ENCODE measurements around the gene ITPRIP.

ITPRIP gene

GRCh38 chr10:104284846-104285245, 53.4 kb downstream of the ITPRIP start:
- Histone ChIP-seq H3K4me3 (ENCODE audit: low read length in 2 of 2) (no peak overlapping the region), H3K4me1 (ENCODE audit: control insufficient read depth in 2 of 2, insufficient read depth in 2 of 2, low read length in 2 of 2) (no peaks in the 10 kb centered on the region), H3K9me3 (ENCODE audit: control insufficient read depth in 2 of 2, low read length in 2 of 2) (no peaks in the 10 kb centered on the region)

DNA sequence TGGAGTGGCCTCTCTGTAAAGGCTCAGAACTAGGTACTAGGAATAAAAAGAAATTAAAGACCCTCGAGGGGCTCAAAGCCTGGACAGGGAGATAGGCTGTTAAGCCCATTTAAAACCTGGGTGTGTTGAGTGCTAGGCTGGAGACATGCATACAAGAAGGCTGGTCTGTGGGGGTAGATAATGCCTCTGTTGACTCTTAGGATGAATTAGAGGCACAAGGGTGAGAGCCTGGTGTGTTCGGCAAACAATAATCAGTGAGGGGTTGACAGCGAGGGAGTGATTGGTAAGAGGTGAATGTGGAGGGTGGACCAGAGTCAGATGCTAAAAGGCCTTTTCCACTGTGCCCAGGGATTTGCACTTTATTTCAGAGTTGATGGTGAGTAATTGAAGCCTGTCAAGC, 56.6 kb downstream of the ITPRIP start:
- H3K27ac ChIP-seq (ENCODE audit: low read depth in 2 of 2, low read length in 2 of 2): no peak overlapping the region
- no peaks in the 10 kb centered on the region for H3K27me3 ChIP-seq (ENCODE audit: control insufficient read depth in 2 of 2, insufficient read depth in 2 of 2, low read length in 2 of 2)
- no peak overlapping the region for H3K4me3 ChIP-seq (ENCODE audit: low read length in 2 of 2)
- H3K36me3 ChIP-seq (ENCODE audit: control insufficient read depth in 2 of 2, insufficient read depth in 2 of 2, low read length in 2 of 2): no peaks in the 10 kb centered on the region
- H3K9me3 ChIP-seq (ENCODE audit: control insufficient read depth in 2 of 2, low read length in 2 of 2): no peaks in the 10 kb centered on the region
- H3K4me1 ChIP-seq (ENCODE audit: control insufficient read depth in 2 of 2, insufficient read depth in 2 of 2, low read length in 2 of 2): no peaks in the 10 kb centered on the region
- no peak overlapping the region for H3K9ac ChIP-seq (ENCODE audit: low read depth in 1 of 2, low read length in 2 of 2)

More at GRCh38 chr10:104284846-104285245, 53.4 kb downstream of the ITPRIP start:
- Histone ChIP-seq H3K9ac (ENCODE audit: low read depth in 1 of 2, low read length in 2 of 2) (no peak overlapping the region), H3K36me3 (ENCODE audit: control insufficient read depth in 2 of 2, insufficient read depth in 2 of 2, low read length in 2 of 2) (no peaks in the 10 kb centered on the region), H3K27me3 (ENCODE audit: control insufficient read depth in 2 of 2, insufficient read depth in 2 of 2, low read length in 2 of 2) (no peaks in the 10 kb centered on the region), H3K27ac (ENCODE audit: low read depth in 2 of 2, low read length in 2 of 2) (no peak overlapping the region)

DNA sequence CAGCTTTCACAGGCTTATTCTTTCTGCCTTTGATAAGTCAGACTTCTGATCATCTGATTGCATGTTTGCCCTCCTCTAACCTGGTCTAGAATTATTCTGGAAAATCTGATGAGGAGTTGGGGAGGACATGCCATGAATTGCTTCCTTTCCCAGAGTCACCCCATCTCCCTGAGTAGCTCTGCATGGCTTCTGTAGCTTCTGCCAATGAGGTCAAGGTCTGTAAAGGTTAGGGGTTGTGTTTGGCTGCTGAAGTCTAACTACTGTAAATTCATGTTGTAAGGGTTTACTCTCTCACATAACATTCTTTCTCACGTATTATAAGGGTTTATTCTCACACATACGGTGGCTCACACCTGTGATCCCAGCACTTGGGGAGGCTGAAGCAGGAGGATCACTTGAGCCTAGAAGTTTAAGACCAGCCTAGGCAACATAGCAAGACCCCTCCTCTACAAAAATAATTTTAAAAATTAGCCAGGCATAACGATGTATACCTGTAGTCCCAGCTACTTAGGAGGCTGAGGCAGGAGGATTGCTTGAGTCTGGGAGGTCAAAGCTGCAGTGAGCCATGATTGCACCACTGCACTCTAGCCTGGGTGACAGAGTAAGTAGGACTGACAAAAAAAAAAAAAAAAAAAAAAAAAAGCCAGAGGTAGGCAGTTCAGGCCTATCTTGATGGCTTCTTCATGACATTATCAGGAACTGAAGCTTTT, 58.6 kb downstream of the ITPRIP start:
- no peak overlapping the region for H3K4me3 ChIP-seq (ENCODE audit: low read length in 2 of 2)
- H3K36me3 ChIP-seq (ENCODE audit: control insufficient read depth in 2 of 2, insufficient read depth in 2 of 2, low read length in 2 of 2): no peaks in the 10 kb centered on the region
- no peak overlapping the region for H3K9ac ChIP-seq (ENCODE audit: low read depth in 1 of 2, low read length in 2 of 2)
- H3K27ac ChIP-seq (ENCODE audit: low read depth in 2 of 2, low read length in 2 of 2): no peak overlapping the region
- H3K9me3 ChIP-seq (ENCODE audit: control insufficient read depth in 2 of 2, low read length in 2 of 2): no peaks in the 10 kb centered on the region
- peaks cover 0 to 6% of the 10 kb centered on the region in 2 donors for H3K4me1 ChIP-seq (ENCODE audit: control insufficient read depth in 2 of 2, insufficient read depth in 2 of 2, low read length in 2 of 2)
- no peaks in the 10 kb centered on the region for H3K27me3 ChIP-seq (ENCODE audit: control insufficient read depth in 2 of 2, insufficient read depth in 2 of 2, low read length in 2 of 2)

GRCh38 chr10:104277785-104278184, 60.5 kb downstream of the ITPRIP start:
- Histone ChIP-seq H3K27me3 (ENCODE audit: control insufficient read depth in 2 of 2, insufficient read depth in 2 of 2, low read length in 2 of 2) (no peaks in the 10 kb centered on the region), H3K36me3 (ENCODE audit: control insufficient read depth in 2 of 2, insufficient read depth in 2 of 2, low read length in 2 of 2) (no peaks in the 10 kb centered on the region), H3K9ac (ENCODE audit: low read depth in 1 of 2, low read length in 2 of 2) (no peak overlapping the region), H3K9me3 (ENCODE audit: control insufficient read depth in 2 of 2, low read length in 2 of 2) (no peaks in the 10 kb centered on the region), H3K4me3 (ENCODE audit: low read length in 2 of 2) (no peak overlapping the region), H3K4me1 (ENCODE audit: control insufficient read depth in 2 of 2, insufficient read depth in 2 of 2, low read length in 2 of 2) (peaks cover 0 to 6% of the 10 kb centered on the region in 2 donors), H3K27ac (ENCODE audit: low read depth in 2 of 2, low read length in 2 of 2) (no peak overlapping the region)

GRCh38 chr10:104276192-104276591, 62.1 kb downstream of the ITPRIP start:
- H3K9me3 ChIP-seq (ENCODE audit: control insufficient read depth in 2 of 2, low read length in 2 of 2): no peaks in the 10 kb centered on the region
- H3K9ac ChIP-seq (ENCODE audit: low read depth in 1 of 2, low read length in 2 of 2): no peak overlapping the region
- H3K36me3 ChIP-seq (ENCODE audit: control insufficient read depth in 2 of 2, insufficient read depth in 2 of 2, low read length in 2 of 2): no peaks in the 10 kb centered on the region
- no peaks in the 10 kb centered on the region for H3K27me3 ChIP-seq (ENCODE audit: control insufficient read depth in 2 of 2, insufficient read depth in 2 of 2, low read length in 2 of 2)
- no peak overlapping the region for H3K4me3 ChIP-seq (ENCODE audit: low read length in 2 of 2)
- H3K27ac ChIP-seq (ENCODE audit: low read depth in 2 of 2, low read length in 2 of 2): no peak overlapping the region
- peaks cover 0 to 6% of the 10 kb centered on the region in 2 donors for H3K4me1 ChIP-seq (ENCODE audit: control insufficient read depth in 2 of 2, insufficient read depth in 2 of 2, low read length in 2 of 2)

GRCh38 chr10:104274762-104275721, 63.2 kb downstream of the ITPRIP start:
- no peaks in the 10 kb centered on the region for H3K36me3 ChIP-seq (ENCODE audit: control insufficient read depth in 2 of 2, insufficient read depth in 2 of 2, low read length in 2 of 2)
- peak overlapping the region; percentile 71 to 76 for H3K4me3 ChIP-seq (ENCODE audit: low read length in 2 of 2)
- H3K27me3 ChIP-seq (ENCODE audit: control insufficient read depth in 2 of 2, insufficient read depth in 2 of 2, low read length in 2 of 2): no peaks in the 10 kb centered on the region
- peak overlapping the region; percentile 47 to 61 for H3K9ac ChIP-seq (ENCODE audit: low read depth in 1 of 2, low read length in 2 of 2)
- H3K27ac ChIP-seq (ENCODE audit: low read depth in 2 of 2, low read length in 2 of 2): no peak overlapping the region
- peaks cover 0 to 6% of the 10 kb centered on the region in 2 donors for H3K4me1 ChIP-seq (ENCODE audit: control insufficient read depth in 2 of 2, insufficient read depth in 2 of 2, low read length in 2 of 2)
- no peaks in the 10 kb centered on the region for H3K9me3 ChIP-seq (ENCODE audit: control insufficient read depth in 2 of 2, low read length in 2 of 2)

DNA sequence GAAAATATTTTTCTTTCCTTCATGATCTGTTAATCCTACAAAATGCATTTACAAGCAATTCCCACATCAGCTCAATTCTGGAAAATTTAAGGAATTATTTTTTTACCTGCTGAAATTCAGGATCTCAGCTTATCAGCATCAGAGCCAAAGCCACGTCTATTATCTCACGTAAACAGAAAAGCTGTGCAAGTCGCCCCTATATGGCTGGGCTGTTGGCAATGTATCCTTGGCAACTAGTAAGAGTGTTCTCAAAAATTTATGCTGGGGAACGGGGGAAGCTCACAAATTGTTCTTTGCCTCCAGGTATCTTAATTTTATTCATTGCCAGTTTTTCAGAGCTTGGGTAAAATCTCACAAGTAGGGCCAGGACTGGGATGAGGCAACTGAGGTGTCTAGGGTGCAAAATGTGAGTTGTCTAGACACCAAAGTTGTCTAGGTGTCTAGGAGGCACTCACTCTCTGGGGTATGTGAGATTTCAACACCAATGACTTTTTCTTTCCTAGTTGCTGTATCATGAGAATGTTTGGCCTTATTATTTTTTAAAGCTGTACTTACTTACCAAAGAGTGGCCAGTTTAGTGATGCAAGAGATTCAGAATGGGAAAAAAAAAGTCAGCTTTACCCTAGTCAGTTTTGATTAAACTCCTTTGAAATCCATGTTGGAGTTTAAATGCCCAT, 64.2 kb downstream of the ITPRIP start:
- Histone ChIP-seq H3K27me3 (ENCODE audit: control insufficient read depth in 2 of 2, insufficient read depth in 2 of 2, low read length in 2 of 2) (no peaks in the 10 kb centered on the region), H3K9me3 (ENCODE audit: control insufficient read depth in 2 of 2, low read length in 2 of 2) (no peaks in the 10 kb centered on the region), H3K27ac (ENCODE audit: low read depth in 2 of 2, low read length in 2 of 2) (no peak overlapping the region), H3K9ac (ENCODE audit: low read depth in 1 of 2, low read length in 2 of 2) (no peak overlapping the region), H3K36me3 (ENCODE audit: control insufficient read depth in 2 of 2, insufficient read depth in 2 of 2, low read length in 2 of 2) (no peaks in the 10 kb centered on the region), H3K4me3 (ENCODE audit: low read length in 2 of 2) (no peak overlapping the region), H3K4me1 (ENCODE audit: control insufficient read depth in 2 of 2, insufficient read depth in 2 of 2, low read length in 2 of 2) (peaks cover 4 to 10% of the 10 kb centered on the region in 2 donors)

GRCh38 chr10:104273286-104273685, 65.0 kb downstream of the ITPRIP start:
- H3K4me1 ChIP-seq (ENCODE audit: control insufficient read depth in 2 of 2, insufficient read depth in 2 of 2, low read length in 2 of 2): peaks cover 5 to 10% of the 10 kb centered on the region in 2 donors
- H3K9ac ChIP-seq (ENCODE audit: low read depth in 1 of 2, low read length in 2 of 2): no peak overlapping the region
- H3K9me3 ChIP-seq (ENCODE audit: control insufficient read depth in 2 of 2, low read length in 2 of 2): no peaks in the 10 kb centered on the region
- H3K27me3 ChIP-seq (ENCODE audit: control insufficient read depth in 2 of 2, insufficient read depth in 2 of 2, low read length in 2 of 2): no peaks in the 10 kb centered on the region
- no peak overlapping the region for H3K4me3 ChIP-seq (ENCODE audit: low read length in 2 of 2)
- no peak overlapping the region for H3K27ac ChIP-seq (ENCODE audit: low read depth in 2 of 2, low read length in 2 of 2)
- H3K36me3 ChIP-seq (ENCODE audit: control insufficient read depth in 2 of 2, insufficient read depth in 2 of 2, low read length in 2 of 2): no peaks in the 10 kb centered on the region

- Histone ChIP-seq H3K27ac (ENCODE audit: low read depth in 2 of 2, low read length in 2 of 2) (peak within 1 kb of the TSS; percentile 76 to 84), H3K9me3 (ENCODE audit: control insufficient read depth in 2 of 2, low read length in 2 of 2) (no peaks in the 10 kb centered on the region), H3K27me3 (ENCODE audit: control insufficient read depth in 2 of 2, insufficient read depth in 2 of 2, low read length in 2 of 2) (no peaks in the 10 kb centered on the region), H3K36me3 (ENCODE audit: control insufficient read depth in 2 of 2, insufficient read depth in 2 of 2, low read length in 2 of 2) (peaks cover 8 to 16% of the 10 kb centered on the region in 2 donors), H3K4me3 (ENCODE audit: low read length in 2 of 2) (peak within 1 kb of the TSS; percentile 87 to 95), H3K9ac (ENCODE audit: low read depth in 1 of 2, low read length in 2 of 2) (peak within 1 kb of the TSS; percentile 82 to 91), H3K4me1 (ENCODE audit: control insufficient read depth in 2 of 2, insufficient read depth in 2 of 2, low read length in 2 of 2) (peaks cover 7 to 10% of the 10 kb centered on the region in 2 donors)
These were observed 69.3 kb downstream of the ITPRIP start, which contains the start of gene GSTO2 for GRCh38 chr10:104268713-104269645. Gene GSTO2 (plus strand): TSS chr10:104269184. CDS start chr10:104274916, 5,732 bp downstream.
